AG04450 (cell line): ENCODE results near the gene TMEM273. TPM values are rescaled to one million over a fixed set of nuclear protein-coding genes. Genes with fewer than 3 reads are reported as not detected.
A peak's percentile ranks its signal among the peaks of the same experiment; 100 is the strongest.

Source experiments
- CTCF ChIA-PET: fragments of 300-600, 350-600 bp; formaldehyde crosslinking; extraction: SDS; loops from one replicate; lab custom pipeline; 2022; ENCODE audit warnings: antibody characterized with exemption, inconsistent platforms; lab: Charles Lee
- POLR2A ChIA-PET: fragments of 350-600 bp; formaldehyde crosslinking; extraction: SDS; loops from one replicate; lab custom pipeline; 2021; ENCODE audit warnings: antibody characterized with exemption, inconsistent platforms; lab: Yijun Ruan, JAX
- DNase-seq: peaks from one replicate; pipeline ENCODE4 v3.0.0-alpha.2; 2011; ENCODE audit warnings: low read depth, low spot score
- H3K27ac ChIP-seq: one replicate; pipeline ENCODE4 v1.5.1; 2012; ENCODE audit warnings: low read depth, low read length, control low read depth
- H3K27me3 ChIP-seq: one replicate; pipeline ENCODE4 v1.6.0; 2012; ENCODE audit warnings: low read length; ENCODE audit not compliant: control insufficient read depth, insufficient read depth
- H3K4me3 ChIP-seq: 2 replicates; pipeline ENCODE4 v1.5.1; 2011; ENCODE audit warnings: mild to moderate bottlenecking, low read depth, low read length, control low read depth
- H3K9me3 ChIP-seq: 2 replicates; pipeline ENCODE4 v1.5.1; 2012; ENCODE audit warnings: low read length; ENCODE audit not compliant: control insufficient read depth, insufficient read depth
- CTCF ChIP-seq: IDR thresholded peaks from 2 replicates; pipeline ENCODE4 v1.5.1; 2011; ENCODE audit warnings: low read depth, low read length, control low read depth, inconsistent platforms
- polyA plus RNA-seq: library from polyadenylated mRNA; depleted of rRNA; stranded (reverse); fragments of >200 nt; gene quantifications from 2 replicates; pipeline ENCODE4 v1.2.3, GENCODE V29; 2011

The TMEM273 gene
- polyA plus RNA-seq, 1 experiment, result not detected

- Histone ChIP-seq H3K4me3 (no peak overlapping the region), H3K27me3 (peaks cover 13% of the 10 kb centered on the region), H3K27ac (no peak overlapping the region), H3K9me3 (no peaks in the 10 kb centered on the region; the same call in 1 of the 2 replicates)
- TF ChIP-seq CTCF, result no peak
- DNase-seq, result no peak
- ChIA-PET CTCF (interaction anchor here (1.1 kb wide), 1 partner anchor 24 kb away, joined by 3 read pairs; no protein-coding TSS in a partner anchor), POLR2A (no interaction called here)
Observed at GRCh38 chr10:49117376-49118070, 70.7 kb downstream of the TMEM273 start.

GRCh38 chr10:49116509-49117375 is 71.4 kb downstream of the TMEM273 start:
- no peak for TF ChIP-seq CTCF
- Histone ChIP-seq H3K27ac (no peak overlapping the region), H3K27me3 (peaks cover 13% of the 10 kb centered on the region), H3K9me3 (no peaks in the 10 kb centered on the region; the same call in 1 of the 2 replicates), H3K4me3 (no peak overlapping the region)
- ChIA-PET CTCF (interaction anchor here (1.1 kb wide), 1 partner anchor 24 kb away, joined by 3 read pairs; no protein-coding TSS in a partner anchor), POLR2A (no interaction called here)
- no peak for DNase-seq

- POLR2A ChIA-PET, result no interaction called here
- CTCF ChIA-PET, result no interaction called here
- no peak for TF ChIP-seq CTCF
- Histone ChIP-seq H3K27ac (no peak overlapping the region), H3K4me3 (peak overlapping the region; percentile 50), H3K27me3 (peaks cover 13% of the 10 kb centered on the region), H3K9me3 (no peaks in the 10 kb centered on the region; the same call in 1 of the 2 replicates)
- DNase-seq, result no peak
Observed at GRCh38 chr10:49115796-49116508, 72.2 kb downstream of the TMEM273 start.

GRCh38 chr10:49115015-49115795 is 73.0 kb downstream of the TMEM273 start, which contains the start of gene VSTM4:
Gene VSTM4 (minus strand): TSS chr10:49115522. CDS start chr10:49115485, 37 bp downstream.
- peaks cover 12% of the 10 kb centered on the region for H3K27me3 ChIP-seq
- TF ChIP-seq CTCF, result 0 out of 2 replicates have a peak, but pooled peaks have one; percentile 6
- H3K27ac ChIP-seq, result peak within 1 kb of the TSS; percentile 47
- DNase-seq, result peak; percentile 15
- ChIA-PET POLR2A (interaction anchor here (0.7 kb wide), 1 partner anchor 63 kb away, joined by 4 read pairs; no protein-coding TSS in a partner anchor), CTCF (interaction anchor here (0.6 kb wide), 1 partner anchor 20 kb away, joined by 3 read pairs; no protein-coding TSS in a partner anchor)
- peak within 1 kb of the TSS; percentile 70 for H3K4me3 ChIP-seq
- H3K9me3 ChIP-seq, result no peaks in the 10 kb centered on the region; the same call in 1 of the 2 replicates
